Lung microvascular endothelial cell (primary cell): ENCODE data around the gene WDR7. TPM values are rescaled to one million over a fixed set of nuclear protein-coding genes. Genes with fewer than 3 reads are reported as not detected.

Experiments
- DNase-seq, 2 donors: peaks; one replicate each; pipeline versions ENCODE4 v3.0.0 to v3.0.0-alpha.2; 2010; ENCODE audit warnings: low read depth in 2 of 2
- total RNA-seq: library from RNA; depleted of rRNA; stranded (reverse); fragments of >200 nt; gene quantifications from 2 replicates; pipeline ENCODE4 v1.2.1, GENCODE V29; 2014

Gene WDR7
- total RNA-seq, 1 donor from 2014 or later: 28.8 TPM

- no peak for DNase-seq
Measured at GRCh38 chr18:56935434-56936040, 284.4 kb downstream of the WDR7 start.

GRCh38 chr18:56936457-56936856, 285.3 kb downstream of the WDR7 start:
- DNase-seq: no peak

GRCh38 chr18:56937874-56938430, 286.8 kb downstream of the WDR7 start:
- DNase-seq: no peak

- no peak for DNase-seq
Measured at GRCh38 chr18:56945171-56946083, 294.3 kb downstream of the WDR7 start.

GRCh38 chr18:56947236-56947635, 296.1 kb downstream of the WDR7 start:
- no peak for DNase-seq

- DNase-seq: no peak
Measured at GRCh38 chr18:56952026-56952425, 300.9 kb downstream of the WDR7 start.

- DNase-seq: no peak
Measured at GRCh38 chr18:56953428-56954198, 302.5 kb downstream of the WDR7 start.

- DNase-seq: no peak
Measured at GRCh38 chr18:56955490-56955889, 304.3 kb downstream of the WDR7 start.

GRCh38 chr18:56959120-56959519, 308.0 kb downstream of the WDR7 start:
- DNase-seq: no peak

- DNase-seq: peak in 1 of 2 donors; percentile 78
Measured at GRCh38 chr18:56962322-56962721, 311.2 kb downstream of the WDR7 start.

- no peak for DNase-seq
Measured at GRCh38 chr18:56967035-56967434, 315.9 kb downstream of the WDR7 start.

- peak in 1 of 2 donors; percentile 2 for DNase-seq
Measured at GRCh38 chr18:56973487-56973886, 322.3 kb downstream of the WDR7 start.

- DNase-seq: no peak
Measured at GRCh38 chr18:56974141-56974540, 323.0 kb downstream of the WDR7 start.

- DNase-seq: no peak
Measured at GRCh38 chr18:56975276-56975675, 324.1 kb downstream of the WDR7 start.

GRCh38 chr18:56977309-56977708, 326.1 kb downstream of the WDR7 start:
- DNase-seq: no peak

GRCh38 chr18:56977771-56978170, 326.6 kb downstream of the WDR7 start:
- no peak for DNase-seq

GRCh38 chr18:56980151-56980550, 329.0 kb downstream of the WDR7 start:
- DNase-seq: no peak

GRCh38 chr18:56982766-56983165, 331.6 kb downstream of the WDR7 start:
- DNase-seq: peak in 1 of 2 donors; percentile 14

- no peak for DNase-seq
Measured at GRCh38 chr18:56983275-56983992, 332.3 kb downstream of the WDR7 start.

GRCh38 chr18:56984731-56985130, 333.6 kb downstream of the WDR7 start:
- no peak for DNase-seq

GRCh38 chr18:56986829-56987228, 335.7 kb downstream of the WDR7 start:
- DNase-seq: no peak
